HG02870 (cell line): ENCODE data around the gene C6orf47.

Experiments used
- ATAC-seq: cut with Tn5 transposase; IDR thresholded peaks from one replicate; pipeline ENCODE4 v1.9.1; 2021; ENCODE audit warnings: mild to moderate bottlenecking, moderate library complexity; ENCODE audit not compliant: unreplicated experiment

Gene C6orf47

GRCh38 chr6:31661262-31662123, 915 bp upstream of the C6orf47 start:
- ATAC-seq: no peak

GRCh38 chr6:31659649-31660380, 763 bp downstream of the C6orf47 start:
- ATAC-seq: no peak

- no peak for ATAC-seq
Observed at GRCh38 chr6:31658983-31659648, 1.5 kb downstream of the C6orf47 start.

GRCh38 chr6:31658158-31658688, 2.4 kb downstream of the C6orf47 start:
- no peak for ATAC-seq

GRCh38 chr6:31657406-31658157, 3.0 kb downstream of the C6orf47 start:
- ATAC-seq: no peak

- ATAC-seq: no peak
Observed at GRCh38 chr6:31655349-31656237, 5.0 kb downstream of the C6orf47 start, which contains the start of gene APOM. Gene APOM, plus strand, starts transcription at chr6:31655894. Its CDS starts 73 bp downstream, at chr6:31655967.

- ATAC-seq: no peak
Observed at GRCh38 chr6:31654574-31655348, 5.8 kb downstream of the C6orf47 start.

GRCh38 chr6:31652925-31653724, 7.5 kb downstream of the C6orf47 start:
- ATAC-seq: peak; percentile 63

GRCh38 chr6:31651602-31652191, 8.9 kb downstream of the C6orf47 start:
- peak; percentile 25 for ATAC-seq

- ATAC-seq: no peak
Observed at GRCh38 chr6:31645325-31645724, 15.3 kb downstream of the C6orf47 start.

GRCh38 chr6:31643818-31644454, 16.6 kb downstream of the C6orf47 start:
- ATAC-seq: no peak

GRCh38 chr6:31642798-31643570, 17.6 kb downstream of the C6orf47 start:
- no peak for ATAC-seq

- ATAC-seq: no peak
Observed at GRCh38 chr6:31641370-31641769, 19.2 kb downstream of the C6orf47 start.

GRCh38 chr6:31640612-31641011, 20.0 kb downstream of the C6orf47 start:
- no peak for ATAC-seq

- no peak for ATAC-seq
Observed at GRCh38 chr6:31639449-31639861, 21.1 kb downstream of the C6orf47 start.

- no peak for ATAC-seq
Observed at GRCh38 chr6:31639043-31639442, 21.5 kb downstream of the C6orf47 start.
